ENCODE data around the gene CASP8. TPM values are rescaled to one million over a fixed set of nuclear protein-coding genes. Genes with fewer than 3 reads are reported as not detected.

The CASP8 gene
- total RNA-seq, 4 donors from 2014 or later, result 12.4 to 71.7 (median 15.6) TPM

DNA sequence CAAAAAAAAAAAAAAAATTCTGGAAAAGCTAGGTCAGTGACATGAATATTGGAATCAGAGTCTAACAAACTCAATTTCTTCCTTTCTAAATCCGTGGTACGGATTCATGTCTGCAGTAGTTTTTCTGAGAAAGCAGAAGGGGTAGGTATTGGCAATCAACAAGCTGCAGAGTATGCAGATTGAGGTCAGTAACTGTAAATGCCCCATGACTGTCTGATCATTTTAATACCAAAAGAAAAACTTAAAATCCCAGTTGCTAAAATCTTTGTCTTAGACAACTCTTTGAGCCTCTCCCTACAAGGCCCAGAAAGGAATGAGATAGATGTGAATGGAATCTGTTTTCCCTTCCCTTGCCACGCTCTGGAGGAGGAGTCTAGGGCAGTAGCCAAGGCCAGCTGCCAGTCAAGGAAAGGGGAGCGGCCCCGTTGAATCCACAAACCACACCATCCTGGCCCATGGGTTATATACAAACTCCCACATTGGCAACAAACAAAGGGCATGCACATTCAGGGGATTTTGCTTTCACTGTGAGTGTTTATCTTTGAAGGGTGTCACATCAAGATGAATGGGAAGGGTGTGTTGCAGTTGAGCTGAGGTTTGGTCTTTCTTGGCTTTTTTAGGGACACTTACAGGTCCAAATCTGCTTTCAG, 6.1 kb upstream of the CASP8 start:
- no peaks in the 10 kb centered on the region for H3K36me3 ChIP-seq
- peaks cover 0 to 14% (median 7%) of the 10 kb centered on the region in 4 donors for H3K4me1 ChIP-seq
- 37 to 38% methylated on average over 4 to 5 of the region's 5 CpGs for WGBS, 2 donors
- no peaks in the 10 kb centered on the region for H3K9me3 ChIP-seq
- H3K27me3 ChIP-seq, result no peaks in the 10 kb centered on the region
- no peak for DNase-seq (ENCODE audit: low spot score in 2 of 2)
- no peak overlapping the region for H3K27ac ChIP-seq
- H3K4me3 ChIP-seq, result no peak overlapping the region
- no peak for TF ChIP-seq POLR2A (IDR thresholded peaks at IDR 0.05)
- TF ChIP-seq, protein P1, sequence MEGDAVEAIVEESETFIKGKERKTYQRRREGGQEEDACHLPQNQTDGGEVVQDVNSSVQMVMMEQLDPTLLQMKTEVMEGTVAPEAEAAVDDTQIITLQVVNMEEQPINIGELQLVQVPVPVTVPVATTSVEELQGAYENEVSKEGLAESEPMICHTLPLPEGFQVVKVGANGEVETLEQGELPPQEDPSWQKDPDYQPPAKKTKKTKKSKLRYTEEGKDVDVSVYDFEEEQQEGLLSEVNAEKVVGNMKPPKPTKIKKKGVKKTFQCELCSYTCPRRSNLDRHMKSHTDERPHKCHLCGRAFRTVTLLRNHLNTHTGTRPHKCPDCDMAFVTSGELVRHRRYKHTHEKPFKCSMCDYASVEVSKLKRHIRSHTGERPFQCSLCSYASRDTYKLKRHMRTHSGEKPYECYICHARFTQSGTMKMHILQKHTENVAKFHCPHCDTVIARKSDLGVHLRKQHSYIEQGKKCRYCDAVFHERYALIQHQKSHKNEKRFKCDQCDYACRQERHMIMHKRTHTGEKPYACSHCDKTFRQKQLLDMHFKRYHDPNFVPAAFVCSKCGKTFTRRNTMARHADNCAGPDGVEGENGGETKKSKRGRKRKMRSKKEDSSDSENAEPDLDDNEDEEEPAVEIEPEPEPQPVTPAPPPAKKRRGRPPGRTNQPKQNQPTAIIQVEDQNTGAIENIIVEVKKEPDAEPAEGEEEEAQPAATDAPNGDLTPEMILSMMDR (IDR thresholded peaks at IDR 0.05), result no peak
- TF ChIP-seq EP300 (IDR thresholded peaks at IDR 0.05), result no peak

- Histone ChIP-seq H3K4me1 (peaks cover 0 to 27% (median 12%) of the 10 kb centered on the region in 4 donors), H3K9me3 (no peaks in the 10 kb centered on the region), H3K27me3 (no peaks in the 10 kb centered on the region), H3K4me3 (no peak overlapping the region), H3K36me3 (no peaks in the 10 kb centered on the region), H3K27ac (no peak overlapping the region)
- TF ChIP-seq EP300 (IDR thresholded peaks at IDR 0.05) (no peak), POLR2A (IDR thresholded peaks at IDR 0.05) (no peak)
- TF ChIP-seq, protein P1 (IDR thresholded peaks at IDR 0.05), result no peak
- DNase-seq (ENCODE audit: low spot score in 2 of 2), result no peak
- WGBS, 2 donors, result 92 to 97% methylated on average over 3 of the region's 3 CpGs
Observed at GRCh38 chr2:201255408-201256033, 4.8 kb upstream of the CASP8 start.

DNA sequence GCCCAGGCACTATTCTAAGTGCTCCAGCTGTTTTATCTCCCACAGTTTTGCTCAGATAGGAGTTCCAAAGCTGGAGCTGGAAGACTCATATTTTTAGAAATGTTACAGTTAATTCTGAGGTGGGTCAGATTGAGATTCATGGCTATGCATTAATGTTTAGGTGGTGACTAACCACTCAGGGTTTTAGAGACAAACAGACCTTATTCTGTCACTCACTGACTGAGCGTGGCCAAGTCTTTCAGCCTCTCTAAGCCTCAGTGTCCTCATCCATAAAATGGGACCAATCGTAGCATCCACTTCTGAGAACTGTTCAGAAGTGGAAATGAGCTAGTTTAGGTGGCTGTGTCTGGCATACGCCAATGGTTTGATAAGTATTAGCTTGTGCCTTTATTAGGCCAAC, 4.3 kb upstream of the CASP8 start:
- Histone ChIP-seq H3K27me3 (no peaks in the 10 kb centered on the region), H3K4me1 (peaks cover 0 to 31% (median 12%) of the 10 kb centered on the region in 4 donors), H3K4me3 (no peak overlapping the region), H3K36me3 (no peaks in the 10 kb centered on the region), H3K27ac (peak overlapping the region in 1 of 4 donors; percentile 5), H3K9me3 (no peaks in the 10 kb centered on the region)
- TF ChIP-seq, protein P1 (IDR thresholded peaks at IDR 0.05), result no peak
- no peak for TF ChIP-seq EP300 (IDR thresholded peaks at IDR 0.05)
- no peak for TF ChIP-seq POLR2A (IDR thresholded peaks at IDR 0.05)
- no peak for DNase-seq (ENCODE audit: low spot score in 2 of 2)
- 93 to 95% methylated on average over 3 of the region's 3 CpGs for WGBS, 2 donors

DNA sequence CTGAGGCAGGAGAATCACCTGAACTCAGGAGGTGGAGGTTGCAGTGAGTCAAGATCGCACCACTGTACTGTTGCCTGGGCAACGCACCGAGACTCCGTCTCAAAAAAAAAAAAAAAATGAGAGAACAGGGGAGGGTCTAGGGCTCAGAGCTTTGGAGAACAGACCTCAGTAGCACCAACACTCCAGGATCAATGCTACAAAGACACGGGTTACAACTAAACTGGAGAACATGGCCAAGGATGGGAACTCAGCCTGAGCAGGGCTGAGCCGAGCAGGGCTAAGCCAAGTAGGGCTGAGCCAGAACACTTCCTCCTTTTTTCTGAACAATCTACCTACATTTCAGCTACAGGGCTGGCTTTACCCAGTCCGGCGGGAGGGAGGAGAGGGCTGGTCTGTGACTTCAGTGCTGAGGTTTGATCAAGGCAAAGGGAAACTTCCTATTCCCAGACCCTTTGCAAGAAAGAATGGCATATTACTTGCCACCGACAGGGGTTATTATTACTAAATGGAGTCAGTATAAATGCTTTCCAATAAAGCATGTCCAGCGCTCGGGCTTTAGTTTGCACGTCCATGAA, 2.9 kb upstream of the CASP8 start:
- H3K4me1 ChIP-seq, result peaks cover 0 to 37% (median 12%) of the 10 kb centered on the region in 4 donors
- H3K4me3 ChIP-seq, result peak overlapping the region; percentile 27 to 69 (median 51)
- H3K9me3 ChIP-seq, result no peaks in the 10 kb centered on the region
- peak overlapping the region; percentile 31 to 91 (median 79) for H3K27ac ChIP-seq
- no peaks in the 10 kb centered on the region for H3K36me3 ChIP-seq
- DNase-seq (ENCODE audit: low spot score in 2 of 2), result no peak
- H3K27me3 ChIP-seq, result no peaks in the 10 kb centered on the region
- TF ChIP-seq EP300 (IDR thresholded peaks at IDR 0.05) (no peak), POLR2A (IDR thresholded peaks at IDR 0.05) (no peak)
- TF ChIP-seq, protein P1 (IDR thresholded peaks at IDR 0.05), result no peak
- WGBS, 2 donors, result 31 to 37% methylated on average over 12 of the region's 12 CpGs
